Fibroblast of skin of right biceps (primary cell): ENCODE data around the gene HSF2BP.
"Not testable (repeated sequence)": the region's sequence is repeated elsewhere in the genome, so short reads cannot be mapped to it uniquely, and the experiment has no call there.

Experiments used
- DNase-seq: peaks from one replicate; pipeline ENCODE4 v3.0.0-alpha.2; 2013

HSF2BP gene

GRCh38 chr21:43596616-43597015 lies 62.7 kb downstream of the HSF2BP start:
- no peak for DNase-seq

- DNase-seq = not testable (repeated sequence)
Measured at GRCh38 chr21:43595769-43596168, 63.5 kb downstream of the HSF2BP start.

GRCh38 chr21:43593078-43593477 lies 66.2 kb downstream of the HSF2BP start:
- DNase-seq = no peak

- no peak for DNase-seq
Measured at GRCh38 chr21:43591571-43591970, 67.7 kb downstream of the HSF2BP start.

GRCh38 chr21:43590194-43590593 lies 69.1 kb downstream of the HSF2BP start:
- DNase-seq = peak; percentile 47

GRCh38 chr21:43588957-43589356 lies 70.3 kb downstream of the HSF2BP start:
- DNase-seq = no peak

GRCh38 chr21:43585924-43586413 lies 73.3 kb downstream of the HSF2BP start:
- DNase-seq = peak; percentile 100

- no peak for DNase-seq
Measured at GRCh38 chr21:43585514-43585913, 73.8 kb downstream of the HSF2BP start.

- no peak for DNase-seq
Measured at GRCh38 chr21:43581453-43581852, 77.8 kb downstream of the HSF2BP start.

- peak; percentile 67 for DNase-seq
Measured at GRCh38 chr21:43578677-43579303, 80.5 kb downstream of the HSF2BP start.

- no peak for DNase-seq
Measured at GRCh38 chr21:43575473-43575844, 83.8 kb downstream of the HSF2BP start.

- no peak for DNase-seq
Measured at GRCh38 chr21:43574741-43575472, 84.4 kb downstream of the HSF2BP start.

GRCh38 chr21:43573921-43574320 lies 85.4 kb downstream of the HSF2BP start:
- no peak for DNase-seq

- DNase-seq = no peak
Measured at GRCh38 chr21:43572446-43572845, 86.8 kb downstream of the HSF2BP start.

- DNase-seq = no peak
Measured at GRCh38 chr21:43571976-43572375, 87.3 kb downstream of the HSF2BP start.

GRCh38 chr21:43570195-43570594 lies 89.1 kb downstream of the HSF2BP start:
- DNase-seq = not testable (repeated sequence)

GRCh38 chr21:43562451-43562850 lies 96.8 kb downstream of the HSF2BP start:
- not testable (repeated sequence) for DNase-seq

GRCh38 chr21:43540561-43540960 lies 118.7 kb downstream of the HSF2BP start:
- DNase-seq = not testable (repeated sequence)

GRCh38 chr21:43522495-43523131 lies 136.7 kb downstream of the HSF2BP start:
- not testable (repeated sequence) for DNase-seq

GRCh38 chr21:43517701-43518100 lies 141.6 kb downstream of the HSF2BP start:
- not testable (repeated sequence) for DNase-seq

GRCh38 chr21:43516860-43517627 lies 142.2 kb downstream of the HSF2BP start:
- not testable (repeated sequence) for DNase-seq

GRCh38 chr21:43516295-43516847 lies 142.9 kb downstream of the HSF2BP start:
- DNase-seq = not testable (repeated sequence)

- DNase-seq = not testable (repeated sequence)
Measured at GRCh38 chr21:43514834-43515233, 144.5 kb downstream of the HSF2BP start.
